EH (cell line): ENCODE measurements around the gene TRPV6.

Experiments used
- DNase-seq: peaks from one replicate; pipeline ENCODE4 v3.0.0-alpha.2; 2015; ENCODE audit warnings: low read depth

The TRPV6 gene

GRCh38 chr7:142908290-142908689 lies 22.7 kb upstream of the TRPV6 start:
- DNase-seq = no peak

DNA sequence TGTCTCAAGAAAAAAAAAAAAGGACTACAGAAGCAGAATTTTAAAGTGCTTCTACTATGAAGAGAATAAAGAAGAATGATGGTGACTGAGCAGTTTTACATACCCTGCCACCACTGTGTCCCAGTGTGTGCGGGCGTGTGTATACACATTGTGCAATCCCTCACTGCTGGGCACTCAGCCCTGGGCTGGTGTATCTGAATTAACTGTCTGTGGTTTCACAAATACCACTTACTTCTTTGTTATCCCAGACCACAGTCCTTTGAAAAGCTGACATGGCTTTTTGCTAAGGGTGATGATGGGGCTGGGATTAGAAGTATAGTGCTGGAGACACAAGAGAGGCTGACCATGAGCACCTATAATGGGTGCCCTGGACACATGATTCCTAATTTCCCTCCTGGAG lies 21.1 kb upstream of the TRPV6 start:
- no peak for DNase-seq

- no peak for DNase-seq
These were observed 20.2 kb upstream of the TRPV6 start for GRCh38 chr7:142905759-142906158.

- DNase-seq = no peak
These were observed 18.6 kb upstream of the TRPV6 start for GRCh38 chr7:142904128-142904527.

GRCh38 chr7:142901426-142902259 lies 16.1 kb upstream of the TRPV6 start:
- DNase-seq = no peak

GRCh38 chr7:142899661-142900060 lies 14.1 kb upstream of the TRPV6 start:
- DNase-seq = no peak

DNA sequence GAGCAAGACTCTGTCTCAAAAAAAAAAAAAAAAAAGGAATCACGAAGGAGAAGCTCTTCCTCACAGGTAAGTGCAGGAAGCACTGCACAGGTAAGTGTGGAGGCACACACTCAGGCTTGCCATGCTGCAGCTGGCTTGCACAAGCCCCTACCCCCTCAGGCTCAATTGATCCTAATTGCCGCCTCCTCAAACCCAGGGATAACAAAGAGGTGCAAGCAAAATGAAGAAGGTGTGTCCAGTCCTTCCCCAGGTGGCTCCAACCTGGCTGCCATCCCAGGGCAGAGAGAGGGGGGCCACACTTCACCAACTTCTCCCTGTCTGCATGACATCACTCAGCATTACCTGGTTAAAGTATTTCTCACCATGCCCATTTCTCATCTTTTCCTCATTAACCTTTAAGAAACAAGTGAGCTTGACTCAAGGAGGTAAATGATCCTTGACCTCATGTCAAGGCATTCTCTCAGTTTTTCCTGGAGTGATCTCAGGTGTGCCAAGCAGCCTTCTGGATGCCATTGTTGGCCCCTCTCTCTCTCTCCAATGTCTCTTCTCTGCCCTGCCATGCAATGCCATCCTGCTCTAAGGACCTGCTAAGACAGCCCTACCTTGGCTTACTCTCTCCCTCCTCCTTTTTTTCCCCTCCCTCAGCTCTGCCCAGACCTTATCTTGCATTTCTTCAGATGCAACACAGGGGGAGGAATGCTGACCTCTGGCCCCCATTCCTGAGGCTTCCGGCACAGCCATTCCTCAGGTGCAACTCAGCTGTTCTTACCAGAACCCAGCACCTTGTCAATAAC lies 13.0 kb upstream of the TRPV6 start:
- DNase-seq = no peak

- no peak for DNase-seq
These were observed 12.1 kb upstream of the TRPV6 start for GRCh38 chr7:142897691-142898090.

DNA sequence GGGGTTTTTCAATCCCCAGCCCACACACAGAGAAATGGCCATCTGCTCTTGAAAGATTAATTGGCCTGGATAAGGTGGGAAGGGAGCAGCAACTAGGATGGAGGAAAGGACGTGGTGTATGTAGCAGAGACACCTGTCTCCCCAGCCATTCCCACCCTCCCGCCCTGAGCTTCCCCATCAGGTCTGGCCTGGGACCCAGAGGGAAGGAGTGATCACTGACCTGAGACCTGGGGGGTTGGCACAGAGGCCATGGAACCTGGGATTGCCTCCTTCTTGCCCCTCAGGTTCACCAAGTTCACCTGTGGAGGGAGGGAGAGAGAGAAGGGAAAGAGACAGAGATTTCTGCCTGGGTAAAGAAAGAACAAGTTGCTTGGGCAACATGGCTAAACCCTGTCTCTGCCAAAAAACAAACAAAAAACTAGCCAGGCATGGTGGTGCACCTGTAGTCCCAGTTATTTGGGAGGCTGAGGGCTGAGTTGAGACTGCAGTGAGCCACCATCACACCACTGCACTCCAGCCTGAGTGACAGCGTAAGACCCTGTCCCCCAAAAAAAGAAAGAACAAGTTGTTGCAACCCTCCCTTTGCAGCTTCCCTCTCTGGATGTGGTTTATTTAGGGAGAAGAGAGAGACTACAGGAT lies 11.3 kb upstream of the TRPV6 start:
- no peak for DNase-seq

GRCh38 chr7:142896151-142896550 lies 10.6 kb upstream of the TRPV6 start:
- DNase-seq = no peak

DNA sequence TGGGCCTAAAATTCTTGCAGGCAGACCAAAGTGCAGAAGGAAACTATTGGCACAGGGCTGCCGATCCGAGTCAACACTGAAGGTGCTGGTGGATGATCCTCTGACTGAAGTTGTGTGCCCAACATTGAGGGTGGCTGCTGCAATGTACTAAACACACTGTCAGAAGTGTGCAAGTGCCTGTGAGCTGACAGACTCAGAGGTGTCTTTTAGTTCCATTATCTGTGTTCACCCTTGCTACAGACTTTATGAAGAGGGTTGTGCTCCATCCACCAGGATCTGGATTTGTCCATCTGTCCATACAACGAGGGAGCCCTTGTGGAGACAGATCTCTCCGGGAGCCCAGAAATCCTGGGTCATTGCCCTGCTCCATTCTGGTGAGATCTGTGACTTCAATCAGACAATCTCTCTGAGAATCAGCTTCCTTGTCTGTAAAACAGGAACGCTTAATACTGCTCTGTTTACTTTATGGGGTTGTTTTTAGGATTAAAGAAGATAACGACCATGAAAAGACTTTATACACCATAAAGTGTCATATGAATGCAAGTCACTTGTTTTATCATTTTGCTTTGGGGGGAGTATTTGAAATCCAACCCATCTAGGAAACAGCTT lies 9.5 kb upstream of the TRPV6 start:
- DNase-seq = no peak

- no peak for DNase-seq
These were observed 8.8 kb upstream of the TRPV6 start for GRCh38 chr7:142894112-142894984.

DNA sequence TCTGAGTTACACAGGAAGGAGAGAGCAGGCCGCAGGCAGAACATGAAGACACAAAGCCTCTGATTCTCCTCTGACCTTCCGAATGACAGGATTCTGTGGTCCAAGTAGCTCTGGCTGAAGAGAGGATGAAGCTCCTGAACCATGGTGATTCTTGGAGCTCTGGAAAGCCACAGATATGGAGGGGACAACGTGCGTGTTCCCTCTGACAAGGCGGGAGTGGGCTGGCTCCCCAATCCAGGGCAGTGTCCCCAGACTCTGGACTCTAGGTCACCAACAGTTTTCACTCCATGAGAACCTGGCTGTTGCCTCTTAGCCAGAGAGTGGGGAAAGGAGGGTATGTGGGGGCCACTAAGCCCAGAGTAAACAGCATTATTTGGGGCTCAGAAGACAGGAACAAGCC lies 7.4 kb upstream of the TRPV6 start:
- no peak for DNase-seq

DNA sequence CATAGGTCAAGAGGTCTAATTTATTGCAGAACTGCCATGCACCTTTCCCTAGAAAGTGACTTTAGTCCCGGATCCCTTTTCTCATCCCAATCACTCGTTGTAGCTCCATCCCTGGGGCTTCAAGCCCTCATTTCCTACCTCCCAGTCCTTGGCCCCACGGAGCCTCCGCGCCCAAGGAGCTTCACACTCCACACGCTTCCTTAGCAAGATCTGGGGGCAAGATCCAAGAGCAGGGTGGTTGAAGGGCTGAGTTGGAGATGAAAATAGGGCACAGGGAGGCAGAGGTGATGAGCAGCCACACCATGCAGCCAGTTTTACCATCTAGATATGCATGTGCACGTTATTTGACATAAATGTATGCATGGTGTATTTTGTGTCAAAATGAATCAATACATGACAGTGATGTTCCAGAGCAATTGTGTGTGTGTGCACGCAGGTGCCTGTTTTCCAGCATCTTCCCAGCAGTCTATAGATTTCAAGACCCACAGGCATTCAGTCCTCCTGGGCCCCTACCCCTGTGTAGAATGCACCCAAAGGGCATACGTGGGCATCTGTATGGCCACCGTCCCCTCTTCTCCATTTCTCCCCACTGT lies 6.0 kb upstream of the TRPV6 start:
- no peak for DNase-seq

DNA sequence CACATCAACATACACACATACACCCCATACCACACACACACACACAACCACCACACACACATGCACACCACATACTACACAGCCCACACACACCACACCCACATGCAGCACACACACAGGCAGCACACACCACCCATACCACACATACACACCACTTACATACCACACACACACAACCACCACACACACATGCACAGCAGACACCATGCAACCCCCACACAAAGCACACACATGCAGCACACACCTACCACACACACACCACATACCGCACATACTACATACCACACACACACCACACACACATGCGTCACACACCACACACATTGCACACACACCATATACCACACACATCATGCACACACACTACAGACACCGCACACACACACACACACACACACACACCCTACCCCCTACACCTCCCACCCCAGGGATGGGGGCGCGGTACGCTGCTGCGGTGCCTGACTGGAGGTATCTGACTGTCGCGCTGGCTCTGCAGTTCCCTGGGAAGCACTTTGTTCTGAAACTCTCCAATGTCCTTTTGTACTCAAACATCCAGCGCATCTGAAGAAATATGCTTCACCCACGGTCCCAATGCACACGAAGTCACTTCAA lies 5.4 kb upstream of the TRPV6 start:
- DNase-seq = no peak

DNA sequence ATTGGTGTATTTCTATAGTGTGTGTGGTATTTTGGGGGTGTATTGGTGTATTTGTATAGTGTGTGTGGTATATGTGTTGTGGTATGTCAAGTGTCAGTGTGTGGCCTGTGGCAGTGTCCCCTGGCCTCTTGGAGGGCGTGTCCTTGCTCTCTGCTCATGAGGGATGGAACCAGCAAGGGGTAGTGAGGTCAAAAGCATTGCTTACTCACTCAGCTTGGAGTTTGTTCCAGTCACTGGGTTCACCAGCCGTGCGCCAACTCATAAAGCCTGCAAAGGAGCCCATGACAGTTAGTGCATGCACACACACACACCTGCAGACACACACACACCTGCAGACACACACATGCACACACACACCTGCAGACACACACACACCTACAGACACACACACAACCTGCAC lies 4.3 kb upstream of the TRPV6 start:
- DNase-seq = no peak

DNA sequence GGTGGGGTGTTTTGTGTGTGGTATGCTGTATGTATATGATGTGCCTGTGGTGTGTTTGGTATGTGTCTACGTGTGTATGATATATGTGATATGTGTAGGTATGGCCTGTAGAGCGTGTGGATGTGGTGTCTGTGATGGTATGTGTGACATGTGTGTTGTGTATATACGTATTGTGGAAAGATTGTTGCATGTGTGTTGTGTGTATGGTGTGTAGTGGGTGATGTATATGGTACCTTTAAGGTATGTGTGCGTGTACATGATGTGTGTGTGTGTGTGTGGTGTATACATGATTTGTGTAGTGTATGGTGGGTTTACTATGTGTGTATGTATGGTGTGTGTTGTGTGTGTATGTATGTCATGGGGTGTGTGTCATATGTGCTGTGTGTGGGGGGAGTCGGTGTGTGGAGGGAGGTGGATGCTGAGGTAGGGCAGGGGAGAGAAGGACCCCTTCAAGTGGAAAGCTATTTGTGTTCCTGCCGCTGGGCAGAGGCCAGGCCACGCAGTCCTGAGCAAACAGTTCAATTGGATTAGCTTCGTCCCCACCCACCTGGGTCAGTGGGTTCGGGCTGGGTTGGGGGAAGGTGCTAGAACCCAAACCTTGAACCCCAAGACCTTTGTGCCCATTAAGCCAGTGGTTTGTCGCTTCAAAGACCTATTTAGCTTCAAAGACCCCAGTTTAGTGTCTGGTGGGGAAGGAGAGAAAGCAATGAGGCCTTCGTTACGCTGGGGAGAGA lies 1.9 kb upstream of the TRPV6 start:
- no peak for DNase-seq

DNA sequence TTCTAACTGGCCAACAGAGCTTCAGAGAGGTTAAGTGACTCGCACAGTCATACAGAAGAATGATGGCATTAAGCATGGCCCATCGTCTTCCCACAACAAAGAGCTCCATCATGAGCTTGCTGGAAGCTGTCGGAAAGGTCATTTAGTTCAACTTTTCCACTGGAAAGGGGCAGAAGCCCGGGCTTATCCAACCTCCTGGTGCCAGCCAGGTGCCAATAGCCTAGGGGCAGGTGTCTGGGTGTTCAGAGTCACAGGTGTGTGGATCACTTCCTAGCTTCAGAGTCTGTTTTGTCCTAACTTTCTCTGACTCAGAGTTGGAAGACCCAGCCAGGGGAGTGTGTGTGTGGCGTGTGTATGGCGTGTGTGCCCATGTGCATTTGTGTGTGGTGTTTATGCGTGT lies 1.3 kb upstream of the TRPV6 start:
- no peak for DNase-seq

- no peak for DNase-seq
These were observed 1.3 kb downstream of the TRPV6 start for GRCh38 chr7:142884286-142884640.
